HEK293T (cell line): ENCODE results near the gene MAN2A1.

Source experiments
- ARNT ChIP-seq: fragments of 450-650 bp; IDR thresholded peaks from 2 replicates; pipeline ENCODE4 v1.6.1; 2017; ENCODE audit warnings: mild to moderate bottlenecking
- BHLHE40 ChIP-seq: fragments of 450-650 bp; IDR thresholded peaks from 2 replicates; pipeline ENCODE4 v1.6.1; 2016; ENCODE audit warnings: mild to moderate bottlenecking, moderate library complexity, borderline replicate concordance
- CTBP1 ChIP-seq: fragments of 450-650 bp; IDR thresholded peaks from 2 replicates; pipeline ENCODE4 v1.6.1; 2016; ENCODE audit warnings: borderline replicate concordance
- ELF4 ChIP-seq: fragments of 450-650 bp; IDR thresholded peaks from 2 replicates; pipeline ENCODE4 v1.6.1; 2017; ENCODE audit warnings: antibody characterized with exemption
- FOXK2 ChIP-seq: fragments of 450-650 bp; IDR thresholded peaks from 2 replicates; pipeline ENCODE4 v1.6.1; 2016; ENCODE audit warnings: mild to moderate bottlenecking
- FOXM1 ChIP-seq: fragments of 450-650 bp; IDR thresholded peaks from 2 replicates; pipeline ENCODE4 v1.6.1; 2017; ENCODE audit warnings: mild to moderate bottlenecking, borderline replicate concordance
- HDGF ChIP-seq: fragments of 450-650 bp; IDR thresholded peaks from 2 replicates; pipeline ENCODE4 v1.6.1; 2017; ENCODE audit warnings: antibody characterized with exemption, borderline replicate concordance
- L3MBTL2 ChIP-seq: fragments of 450-650 bp; conservative IDR thresholded peaks from 2 replicates; pipeline ENCODE4 v1.6.1; 2016; ENCODE audit warnings: mild to moderate bottlenecking
- LEF1 ChIP-seq: fragments of 450-650 bp; IDR thresholded peaks from 2 replicates; pipeline ENCODE4 v1.6.1; 2017; ENCODE audit warnings: mild to moderate bottlenecking, borderline replicate concordance
- SP1 ChIP-seq: fragments of 450-650 bp; IDR thresholded peaks from 2 replicates; pipeline ENCODE4 v1.6.1; 2017
- TARDBP ChIP-seq: fragments of 450-650 bp; IDR thresholded peaks from 2 replicates; pipeline ENCODE4 v1.6.1; 2016

DNA sequence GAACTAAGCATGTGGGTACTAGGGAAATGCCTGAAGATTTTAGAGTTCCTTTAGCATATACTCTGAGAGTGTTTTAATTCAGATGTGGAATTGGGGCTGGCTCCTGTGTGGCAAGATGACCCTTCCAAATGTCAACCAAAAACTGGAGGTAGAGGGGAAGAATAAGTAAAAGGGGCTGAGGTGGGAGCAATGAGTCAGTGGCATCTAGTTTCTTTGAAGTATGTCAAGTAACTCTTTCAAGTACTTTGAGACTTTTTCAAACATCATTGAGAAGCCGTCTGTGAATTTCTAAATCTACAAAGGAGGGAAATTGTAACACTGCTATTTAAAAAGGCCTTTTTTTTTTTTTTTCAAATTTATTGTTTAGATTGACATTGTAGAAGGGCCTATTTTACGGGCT is 184.4 kb downstream of the MAN2A1 start:
- TF ChIP-seq FOXM1 (no peak), ELF4 (no peak), BHLHE40 (no peak), L3MBTL2 (no peak), HDGF (no peak), SP1 (no peak), TARDBP (no peak), CTBP1 (no peak), ARNT (no peak), LEF1 (no peak), FOXK2 (no peak)
